ENCODE data around the gene TET3. TPM values are rescaled to one million over a fixed set of nuclear protein-coding genes. Genes with fewer than 3 reads are reported as not detected.

Gene TET3
- polyA plus RNA-seq, 1 donor from 2014 or later: 18.2 TPM

GRCh38 chr2:74021407-74021755 lies 36.7 kb downstream of the TET3 start:
- no peak for TF ChIP-seq MXI1 (conservative IDR thresholded peaks at IDR 0.05; ENCODE audit: poor library complexity, severe bottlenecking)
- no peak for TF ChIP-seq EZH2 (IDR thresholded peaks at IDR 0.05; ENCODE audit: borderline replicate concordance, insufficient read depth, low read length, poor library complexity, severe bottlenecking)
- TF ChIP-seq REST (IDR thresholded peaks at IDR 0.05; ENCODE audit: borderline replicate concordance): no peak
- no peak for TF ChIP-seq RAD21 (conservative IDR thresholded peaks at IDR 0.05)
- no peak for TF ChIP-seq SMC3 (conservative IDR thresholded peaks at IDR 0.05; ENCODE audit: poor library complexity)
- TF ChIP-seq TAF1 (IDR thresholded peaks at IDR 0.05; ENCODE audit: low read depth): no peak

GRCh38 chr2:74024216-74024615 lies 39.5 kb downstream of the TET3 start:
- H3F3A ChIP-seq (ENCODE audit: insufficient read depth, low read length, poor library complexity, severe bottlenecking): no peaks in the 10 kb centered on the region
- peaks cover 89% of the 10 kb centered on the region for H3K79me2 ChIP-seq (replicated peaks; ENCODE audit: insufficient read depth, low read length)
- no peaks in the 10 kb centered on the region for H3K9me3 ChIP-seq (ENCODE audit: low read length)
- no peak overlapping the region for H3K4me2 ChIP-seq (ENCODE audit: low read length)
- no peaks in the 10 kb centered on the region for H3K27me3 ChIP-seq (ENCODE audit: insufficient read depth, low read depth, low read length)
- H2AFZ ChIP-seq (ENCODE audit: low read depth, low read length): no peak overlapping the region
- H3K9ac ChIP-seq (ENCODE audit: low read length): no peak overlapping the region
- no peak overlapping the region for H3K4me3 ChIP-seq (ENCODE audit: low read length)
- H4K20me1 ChIP-seq (ENCODE audit: insufficient read depth): peaks cover 13% of the 10 kb centered on the region
- H3K9me2 ChIP-seq (ENCODE audit: insufficient read depth, low read length): no peaks in the 10 kb centered on the region
- no peak overlapping the region for H3K27ac ChIP-seq (ENCODE audit: low read length)
- H3K36me3 ChIP-seq (ENCODE audit: insufficient read depth, low read length): no peaks in the 10 kb centered on the region
- TF ChIP-seq POLR2AphosphoS5 (IDR thresholded peaks at IDR 0.05): no peak

More at GRCh38 chr2:74021407-74021755, 36.7 kb downstream of the TET3 start:
- H3K27me3 ChIP-seq (ENCODE audit: insufficient read depth, low read depth, low read length): no peaks in the 10 kb centered on the region
- H3K9me3 ChIP-seq (ENCODE audit: low read length): no peaks in the 10 kb centered on the region
- H3K9me2 ChIP-seq (ENCODE audit: insufficient read depth, low read length): no peaks in the 10 kb centered on the region
- no peak overlapping the region for H3K27ac ChIP-seq (ENCODE audit: low read length)
- H3K4me2 ChIP-seq (ENCODE audit: low read length): no peak overlapping the region
- H3F3A ChIP-seq (ENCODE audit: insufficient read depth, low read length, poor library complexity, severe bottlenecking): no peaks in the 10 kb centered on the region
- peaks cover 11% of the 10 kb centered on the region for H4K20me1 ChIP-seq (ENCODE audit: insufficient read depth)
- no peak overlapping the region for H3K4me3 ChIP-seq (ENCODE audit: low read length)
- H3K79me2 ChIP-seq (replicated peaks; ENCODE audit: insufficient read depth, low read length): peaks cover 92% of the 10 kb centered on the region
- no peak overlapping the region for H3K9ac ChIP-seq (ENCODE audit: low read length)
- H2AFZ ChIP-seq (ENCODE audit: low read depth, low read length): no peak overlapping the region
- no peaks in the 10 kb centered on the region for H3K36me3 ChIP-seq (ENCODE audit: insufficient read depth, low read length)

GRCh38 chr2:74025971-74026612 lies 41.4 kb downstream of the TET3 start:
- Histone ChIP-seq H3K4me2 (ENCODE audit: low read length) (no peak overlapping the region), H3K36me3 (ENCODE audit: insufficient read depth, low read length) (no peaks in the 10 kb centered on the region), H3K9ac (ENCODE audit: low read length) (no peak overlapping the region), H3K79me2 (replicated peaks; ENCODE audit: insufficient read depth, low read length) (peaks cover 89% of the 10 kb centered on the region), H4K20me1 (ENCODE audit: insufficient read depth) (peaks cover 27% of the 10 kb centered on the region), H3K27me3 (ENCODE audit: insufficient read depth, low read depth, low read length) (no peaks in the 10 kb centered on the region), H2AFZ (ENCODE audit: low read depth, low read length) (no peak overlapping the region), H3K4me3 (ENCODE audit: low read length) (no peak overlapping the region), H3K9me2 (ENCODE audit: insufficient read depth, low read length) (no peaks in the 10 kb centered on the region), H3K27ac (ENCODE audit: low read length) (no peak overlapping the region), H3K9me3 (ENCODE audit: low read length) (no peaks in the 10 kb centered on the region), H3F3A (ENCODE audit: insufficient read depth, low read length, poor library complexity, severe bottlenecking) (no peaks in the 10 kb centered on the region)
- TF ChIP-seq REST (IDR thresholded peaks at IDR 0.05; ENCODE audit: borderline replicate concordance): no peak
